Central memory CD4-positive, alpha-beta T cell (primary cell): ENCODE results near the gene ZNF573.
A peak's percentile ranks its signal among the peaks of the same experiment; 100 is the strongest.
"Not testable (repeated sequence)": the region's sequence is repeated elsewhere in the genome, so short reads cannot be mapped to it uniquely, and the experiment has no call there.

Experiments
- DNase-seq: peaks from one replicate; pipeline ENCODE4 v3.0.0; 2022
- total RNA-seq, 3 experiments: gene quantifications; one replicate each; lab custom pipeline; 2026; lab: John Stamatoyannopoulos, UW

The ZNF573 gene
- total RNA-seq: 12.8 to 27.6 (median 24.1) reads per million in 3 experiments

- DNase-seq: peak; percentile 96
These were observed at the start of gene ZNF573 for GRCh38 chr19:37779127-37780005. ZNF573 (minus strand) TSS chr19:37779586; CDS start chr19:37773729, 5,857 bp downstream.

DNA sequence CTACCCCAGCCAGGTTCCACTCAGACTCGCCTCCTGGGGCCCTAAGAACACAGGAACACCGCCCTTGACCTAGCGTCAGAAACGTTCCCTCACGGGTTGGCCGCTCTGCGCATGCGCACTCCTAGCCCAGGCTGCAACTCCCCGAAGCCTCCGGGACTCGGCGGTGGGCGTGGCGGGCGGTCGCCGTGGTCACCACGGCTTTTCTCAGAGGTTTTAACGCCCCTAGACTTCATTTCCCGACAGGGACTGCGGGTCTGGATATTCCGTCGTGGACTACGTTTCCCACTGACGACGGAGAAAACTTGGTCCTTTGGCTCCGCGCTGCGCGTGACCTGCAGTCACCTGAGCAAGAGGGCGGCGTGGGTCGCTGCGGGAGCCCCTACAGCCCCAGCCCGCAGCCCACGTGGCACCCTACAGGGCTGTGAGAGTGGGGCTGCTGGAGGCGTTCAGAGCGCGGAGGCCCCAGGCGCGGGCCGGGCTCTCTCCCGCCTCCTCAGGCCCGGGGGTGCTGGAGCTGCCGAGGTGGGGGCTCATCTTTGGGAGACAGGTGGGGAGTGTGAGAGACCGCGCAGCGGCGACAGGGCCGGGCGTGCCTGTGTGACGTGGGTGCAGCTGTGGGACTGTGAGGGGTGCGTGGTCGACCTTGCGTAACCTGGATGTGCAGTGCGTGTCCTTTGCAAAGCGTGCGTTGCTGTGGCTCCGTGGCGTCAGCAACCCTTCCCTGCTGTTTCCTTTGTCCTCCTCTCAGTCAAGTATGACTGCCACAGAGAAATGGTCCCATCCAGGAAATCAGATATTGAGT, 38.0 kb upstream of the ZNF573 start:
- DNase-seq: peak; percentile 45

DNA sequence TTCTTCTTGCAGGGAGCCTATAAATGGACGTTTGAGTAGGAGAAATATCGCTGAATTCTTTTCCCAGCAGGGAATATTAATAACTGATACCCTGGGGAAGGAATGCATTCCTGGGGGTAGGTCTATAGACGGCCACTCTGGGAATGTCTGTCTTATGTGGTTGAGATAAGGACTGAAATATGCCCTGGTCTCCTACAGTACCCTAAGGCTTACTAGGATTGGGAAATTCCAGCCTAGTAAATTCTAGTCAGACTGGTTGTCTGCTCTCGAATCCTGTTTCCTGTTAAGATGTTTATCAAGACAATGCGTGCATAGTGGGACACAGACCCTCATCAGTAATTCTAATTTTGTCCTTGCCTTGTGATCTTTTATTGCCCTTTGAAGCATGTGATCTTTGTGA, 36.2 kb upstream of the ZNF573 start:
- not testable (repeated sequence) for DNase-seq

DNA sequence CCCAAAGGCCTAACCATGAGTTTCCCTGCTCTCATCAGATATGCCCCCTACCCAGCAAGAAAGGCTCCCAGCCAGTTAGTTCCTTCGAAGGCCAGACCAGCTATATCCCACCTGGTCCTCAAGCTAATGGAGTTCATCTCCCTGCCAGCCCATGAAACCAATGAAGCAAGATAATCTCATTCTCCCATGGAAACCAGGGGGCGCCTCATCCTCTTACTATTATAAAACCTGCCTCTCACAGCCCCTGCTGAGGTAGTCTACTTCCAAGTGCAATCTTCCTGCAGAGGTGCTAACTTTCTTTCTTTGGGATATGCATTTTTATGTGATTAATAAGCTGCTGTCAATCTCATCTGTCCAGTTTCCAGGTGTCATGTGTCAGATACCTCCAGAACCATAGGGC, 34.0 kb upstream of the ZNF573 start:
- no peak for DNase-seq

- DNase-seq: no peak
These were observed 30.0 kb upstream of the ZNF573 start for GRCh38 chr19:37809366-37809765.

- DNase-seq: no peak
These were observed 24.0 kb upstream of the ZNF573 start for GRCh38 chr19:37803249-37803840.

- DNase-seq: no peak
These were observed 11.0 kb upstream of the ZNF573 start for GRCh38 chr19:37790244-37790925.

GRCh38 chr19:37778613-37779126, 716 bp downstream of the ZNF573 start:
- DNase-seq: no peak

GRCh38 chr19:37770985-37771384, 8.4 kb downstream of the ZNF573 start:
- no peak for DNase-seq

- no peak for DNase-seq
These were observed 15.9 kb downstream of the ZNF573 start for GRCh38 chr19:37763488-37763887.

DNA sequence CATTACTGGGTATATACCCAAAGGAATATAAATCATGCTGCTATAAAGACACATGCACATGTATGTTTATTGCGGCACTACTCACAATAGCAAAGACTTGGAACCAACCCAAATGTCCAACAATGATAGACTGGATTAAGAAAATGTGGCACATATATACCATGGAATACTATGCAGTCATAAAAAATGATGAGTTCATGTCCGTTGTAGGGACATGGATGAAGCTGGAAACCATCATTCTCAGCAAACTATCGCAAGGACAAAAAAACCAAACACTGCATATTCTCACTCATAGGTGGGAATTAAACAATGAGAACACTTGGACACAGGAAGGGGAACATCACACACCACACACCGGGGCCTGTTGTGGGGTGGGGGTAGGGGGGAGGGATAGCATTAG, 21.7 kb downstream of the ZNF573 start:
- DNase-seq: not testable (repeated sequence)

DNA sequence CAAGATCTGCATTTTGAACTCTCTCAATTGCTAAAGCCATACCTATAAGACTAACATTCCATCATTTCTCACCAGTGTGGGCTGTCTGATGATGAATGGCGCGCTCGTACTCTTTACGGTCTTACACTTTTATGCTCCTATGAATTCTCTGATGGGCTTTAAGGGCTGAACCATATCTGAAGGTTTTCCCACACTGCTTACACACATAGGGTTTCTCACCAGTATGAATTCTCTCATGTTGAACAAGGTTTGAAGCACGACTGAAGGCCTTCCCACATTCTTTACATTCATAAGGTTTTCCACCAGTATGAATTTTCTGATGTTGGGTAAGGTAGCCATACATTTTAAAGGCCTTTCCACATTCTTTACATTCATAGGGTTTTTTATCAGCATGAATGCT, 41.0 kb downstream of the ZNF573 start:
- no peak for DNase-seq

DNA sequence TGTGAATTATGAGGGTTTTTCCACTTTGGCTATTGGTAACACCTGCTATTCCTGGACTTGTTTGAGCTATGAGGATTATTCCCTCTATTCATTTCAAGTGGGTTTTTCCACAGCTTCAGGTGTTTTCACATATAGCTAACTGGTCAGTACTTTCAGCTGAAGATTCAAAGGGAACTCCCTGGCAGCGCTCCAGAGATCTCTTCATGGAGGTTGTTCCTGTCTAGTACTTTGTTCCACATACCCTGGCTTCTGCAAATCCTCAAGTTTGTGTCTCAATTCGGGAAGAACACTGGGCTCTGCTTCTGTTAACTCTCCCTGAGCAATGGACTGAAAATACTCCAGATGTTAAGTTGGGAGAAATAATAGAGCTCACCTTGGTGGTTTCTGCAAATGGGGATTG, 54.2 kb downstream of the ZNF573 start:
- DNase-seq: no peak

DNA sequence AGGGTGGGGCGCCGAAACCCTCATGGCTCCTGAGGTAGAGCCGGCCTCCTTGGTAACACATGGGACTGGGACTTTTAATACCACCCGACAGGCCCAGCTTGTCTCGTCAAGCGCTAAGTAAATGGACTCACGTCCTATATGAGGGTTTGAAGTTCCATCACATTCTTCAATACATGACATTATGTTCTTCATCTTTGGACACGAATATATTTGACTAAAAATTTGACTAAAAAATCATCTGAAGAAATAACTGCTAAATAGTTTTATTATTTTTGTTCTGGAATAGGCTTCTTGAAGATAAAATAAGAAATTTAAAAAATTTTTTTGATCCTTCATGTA, 59.5 kb downstream of the ZNF573 start:
- DNase-seq: no peak

DNA sequence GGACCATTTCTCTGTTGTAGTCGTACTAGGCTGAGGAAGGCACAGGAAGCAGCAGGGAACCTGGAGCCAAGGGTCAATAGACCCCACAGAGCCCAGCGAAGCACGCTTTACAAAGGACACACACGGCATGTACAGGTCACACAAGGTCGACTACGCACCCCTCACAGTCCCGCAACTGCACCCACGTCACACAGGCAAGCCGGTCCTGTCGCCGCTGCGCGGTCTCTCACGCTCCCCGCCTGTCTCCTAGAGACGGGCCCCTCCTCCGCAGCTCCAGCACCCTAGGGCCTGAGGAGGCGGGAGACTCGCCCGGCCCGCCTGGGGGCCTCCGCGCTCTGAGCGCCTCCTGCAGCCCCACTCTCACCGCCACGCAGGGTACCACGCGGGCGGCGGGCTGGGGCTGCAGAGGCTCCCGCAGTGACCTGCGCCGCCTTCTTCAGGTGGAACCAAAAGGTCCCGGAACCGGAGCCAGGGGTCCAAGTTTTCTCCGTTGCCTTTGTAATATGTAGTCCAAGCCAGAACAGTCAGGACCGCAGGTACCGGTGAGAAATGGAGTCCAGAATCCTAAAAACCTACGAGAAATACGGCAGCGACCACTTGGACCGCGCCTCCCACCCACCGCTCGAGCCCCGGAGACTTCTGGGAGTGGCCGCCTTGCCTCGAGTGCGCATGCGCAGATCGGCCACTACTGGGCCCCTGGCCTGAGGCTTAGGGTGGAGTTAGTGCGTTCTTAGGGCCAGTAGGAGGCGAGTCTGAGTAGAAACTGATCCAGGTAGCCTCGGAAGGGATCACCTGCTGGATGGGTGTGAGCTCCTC, 60.1 kb downstream of the ZNF573 start, which contains the start of gene ZNF607:
Gene ZNF607 (minus strand): TSS at position 651 of the 816 bp plus-strand sequence. CDS start 8,143 bp downstream, outside the sequence.
- DNase-seq: peak; percentile 75

DNA sequence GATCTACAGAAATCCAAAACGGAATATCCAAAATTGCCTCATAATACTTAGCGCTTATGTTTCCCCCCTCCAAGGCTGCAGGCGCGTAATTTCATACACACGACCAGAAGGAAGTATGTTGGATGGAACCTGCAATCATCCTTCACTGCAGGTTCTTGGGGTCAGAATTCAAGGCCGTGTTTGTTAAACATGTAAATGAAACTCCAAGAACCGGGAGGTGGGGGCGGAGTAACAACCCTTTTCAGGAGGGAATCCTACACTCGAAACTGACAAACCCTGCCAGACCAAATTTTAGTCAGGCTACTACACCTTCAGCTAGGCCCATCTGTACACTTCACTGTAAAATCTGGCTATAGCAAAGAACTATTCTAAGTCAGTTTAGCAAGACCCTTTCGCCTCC, 61.1 kb downstream of the ZNF573 start:
- DNase-seq: no peak

- no peak for DNase-seq
These were observed 63.2 kb downstream of the ZNF573 start for GRCh38 chr19:37716140-37716539.

- no peak for DNase-seq
These were observed 73.3 kb downstream of the ZNF573 start for GRCh38 chr19:37706052-37706605.

DNA sequence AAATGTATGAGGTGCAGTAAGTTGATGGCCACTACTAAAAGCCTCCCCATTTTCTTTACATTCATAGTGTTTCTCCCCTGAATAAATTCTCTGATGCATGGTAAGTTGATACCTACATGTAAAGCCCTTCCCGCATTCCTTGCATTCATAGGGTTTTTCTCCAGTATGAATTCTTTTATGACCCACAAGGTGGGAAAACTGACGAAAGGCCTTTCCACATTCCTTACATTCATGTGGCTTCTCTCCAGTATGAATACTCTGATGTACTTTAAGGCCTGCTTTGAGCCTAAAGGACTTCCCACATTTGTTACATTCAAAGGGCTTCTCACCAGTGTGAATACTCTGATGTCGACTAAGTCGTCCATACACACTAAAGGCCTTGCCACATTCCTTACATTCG, 80.3 kb downstream of the ZNF573 start:
- no peak for DNase-seq

- DNase-seq: no peak
These were observed 81.2 kb downstream of the ZNF573 start for GRCh38 chr19:37698216-37698615.
